ENCODE data around the gene HBM.
"Not testable (repeated sequence)": the region's sequence is repeated elsewhere in the genome, so short reads cannot be mapped to it uniquely, and the experiment has no call there.

The HBM gene

DNA sequence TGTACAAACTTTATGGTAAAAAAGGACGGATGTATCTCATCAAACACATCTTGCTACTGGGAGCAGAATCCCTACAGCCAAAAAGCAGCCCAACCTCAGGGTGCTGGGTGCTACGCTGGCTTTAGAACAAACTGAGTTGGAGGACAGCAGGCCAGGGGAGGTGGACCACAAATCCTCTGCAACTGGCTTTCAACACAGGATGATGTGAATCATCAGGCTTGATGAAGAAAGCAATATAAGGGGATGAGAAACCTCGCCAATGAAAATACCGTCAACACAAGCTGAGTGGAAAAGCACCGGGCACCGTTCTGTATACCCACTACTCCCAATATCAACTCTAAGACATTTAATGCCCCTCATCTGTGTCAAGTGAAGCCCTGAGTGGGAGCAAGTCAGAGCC lies 28.7 kb downstream of the HBM start:
- no peak for DNase-seq (ENCODE audit: low spot score)
- TF ChIP-seq, protein P1, sequence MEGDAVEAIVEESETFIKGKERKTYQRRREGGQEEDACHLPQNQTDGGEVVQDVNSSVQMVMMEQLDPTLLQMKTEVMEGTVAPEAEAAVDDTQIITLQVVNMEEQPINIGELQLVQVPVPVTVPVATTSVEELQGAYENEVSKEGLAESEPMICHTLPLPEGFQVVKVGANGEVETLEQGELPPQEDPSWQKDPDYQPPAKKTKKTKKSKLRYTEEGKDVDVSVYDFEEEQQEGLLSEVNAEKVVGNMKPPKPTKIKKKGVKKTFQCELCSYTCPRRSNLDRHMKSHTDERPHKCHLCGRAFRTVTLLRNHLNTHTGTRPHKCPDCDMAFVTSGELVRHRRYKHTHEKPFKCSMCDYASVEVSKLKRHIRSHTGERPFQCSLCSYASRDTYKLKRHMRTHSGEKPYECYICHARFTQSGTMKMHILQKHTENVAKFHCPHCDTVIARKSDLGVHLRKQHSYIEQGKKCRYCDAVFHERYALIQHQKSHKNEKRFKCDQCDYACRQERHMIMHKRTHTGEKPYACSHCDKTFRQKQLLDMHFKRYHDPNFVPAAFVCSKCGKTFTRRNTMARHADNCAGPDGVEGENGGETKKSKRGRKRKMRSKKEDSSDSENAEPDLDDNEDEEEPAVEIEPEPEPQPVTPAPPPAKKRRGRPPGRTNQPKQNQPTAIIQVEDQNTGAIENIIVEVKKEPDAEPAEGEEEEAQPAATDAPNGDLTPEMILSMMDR (IDR thresholded peaks at IDR 0.05; ENCODE audit: extremely low read depth, insufficient read depth, missing control alignments) = no peak
- in situ Hi-C loops (cut with MboI; ENCODE audit: low pct_unique_long_range_greater_than_20kb, low sequenced_read_pairs, unreplicated experiment) = no loop called here

DNA sequence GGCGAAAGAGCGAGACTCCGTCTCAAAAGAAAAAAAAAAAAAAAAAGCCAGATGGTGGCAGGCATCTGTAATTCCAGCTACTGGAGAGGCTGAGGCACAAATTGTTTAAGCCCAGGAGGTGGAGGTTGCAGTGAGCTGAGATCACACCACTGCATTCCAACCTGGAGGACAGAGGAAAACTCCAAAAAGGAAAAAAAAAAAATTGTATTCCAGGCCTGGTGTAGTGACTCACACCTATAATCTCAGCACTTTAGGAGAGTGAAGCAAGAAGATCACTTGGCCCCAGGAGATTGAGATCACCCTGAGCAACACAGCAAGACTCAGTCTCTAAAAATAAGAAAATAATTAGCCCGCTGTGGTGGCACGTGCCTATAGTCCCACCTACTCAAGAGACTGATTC lies 34.6 kb downstream of the HBM start:
- TF ChIP-seq, protein P1 (IDR thresholded peaks at IDR 0.05; ENCODE audit: extremely low read depth, insufficient read depth, missing control alignments) = no peak
- in situ Hi-C loops (cut with MboI; ENCODE audit: low pct_unique_long_range_greater_than_20kb, low sequenced_read_pairs, unreplicated experiment) = no loop called here
- no peak for DNase-seq (ENCODE audit: low spot score)

DNA sequence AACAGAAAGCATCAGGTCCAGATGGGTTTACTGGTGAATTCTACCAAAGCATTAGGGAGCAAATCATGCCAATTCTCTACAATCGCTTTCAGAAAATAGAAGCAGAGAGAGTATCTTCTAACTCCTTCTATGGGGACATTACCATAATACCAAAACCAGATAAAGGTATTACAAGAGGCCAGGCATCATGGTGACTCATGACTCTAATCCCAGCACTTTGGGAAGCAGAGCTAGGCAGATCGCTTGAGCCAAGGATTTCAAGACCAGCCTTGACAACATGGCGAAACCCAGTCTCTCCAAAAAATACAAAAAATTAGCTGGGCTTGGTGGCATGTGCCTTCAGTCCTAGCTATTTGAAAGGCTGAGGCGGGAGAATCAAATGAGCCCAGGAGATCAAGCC lies 37.5 kb downstream of the HBM start:
- TF ChIP-seq, protein P1 (IDR thresholded peaks at IDR 0.05; ENCODE audit: extremely low read depth, insufficient read depth, missing control alignments) = no peak
- DNase-seq (ENCODE audit: low spot score) = no peak
- in situ Hi-C loops (cut with MboI; ENCODE audit: low pct_unique_long_range_greater_than_20kb, low sequenced_read_pairs, unreplicated experiment) = no loop called here

DNA sequence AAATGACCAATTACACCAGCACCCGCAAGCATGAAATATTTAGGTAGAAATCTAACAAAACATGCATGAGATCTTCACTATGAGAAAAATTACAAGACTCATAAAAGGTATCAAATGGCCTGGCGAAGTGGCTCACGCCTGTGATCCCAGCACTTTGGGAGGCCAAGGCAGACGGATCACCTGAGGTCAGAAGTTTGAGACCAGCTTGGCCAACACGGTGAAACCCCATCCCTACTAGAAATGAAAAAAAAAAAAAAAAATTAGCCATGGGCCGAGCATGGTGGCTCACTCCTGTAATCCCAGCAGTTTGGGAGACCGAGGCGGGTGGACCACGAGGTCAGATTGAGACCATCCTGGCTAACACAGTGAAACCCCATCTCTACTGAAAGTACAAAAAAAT lies 38.3 kb downstream of the HBM start:
- DNase-seq (ENCODE audit: low spot score); in situ Hi-C loops (cut with MboI; ENCODE audit: low pct_unique_long_range_greater_than_20kb, low sequenced_read_pairs, unreplicated experiment): not testable (repeated sequence)

DNA sequence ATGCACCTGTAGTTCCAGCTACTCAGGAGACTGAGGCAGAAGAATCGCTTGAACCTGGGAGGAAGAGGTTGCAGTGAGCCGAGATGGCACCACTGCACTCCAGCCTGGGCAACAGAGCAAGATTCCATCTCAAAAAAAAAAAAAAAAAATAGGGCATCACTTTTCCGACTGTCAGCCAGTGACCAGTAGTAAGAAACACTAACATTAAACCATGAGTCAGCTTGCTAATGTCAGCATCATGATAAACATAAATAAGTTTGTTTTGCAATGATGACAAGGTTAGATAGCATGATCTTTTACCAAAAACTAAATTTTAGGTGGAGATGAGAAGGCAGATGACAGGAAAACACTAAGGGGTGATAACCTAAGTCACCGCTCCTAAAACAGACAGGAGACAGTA lies 43.6 kb downstream of the HBM start:
- DNase-seq (ENCODE audit: low spot score); in situ Hi-C loops (cut with MboI; ENCODE audit: low pct_unique_long_range_greater_than_20kb, low sequenced_read_pairs, unreplicated experiment): not testable (repeated sequence)

DNA sequence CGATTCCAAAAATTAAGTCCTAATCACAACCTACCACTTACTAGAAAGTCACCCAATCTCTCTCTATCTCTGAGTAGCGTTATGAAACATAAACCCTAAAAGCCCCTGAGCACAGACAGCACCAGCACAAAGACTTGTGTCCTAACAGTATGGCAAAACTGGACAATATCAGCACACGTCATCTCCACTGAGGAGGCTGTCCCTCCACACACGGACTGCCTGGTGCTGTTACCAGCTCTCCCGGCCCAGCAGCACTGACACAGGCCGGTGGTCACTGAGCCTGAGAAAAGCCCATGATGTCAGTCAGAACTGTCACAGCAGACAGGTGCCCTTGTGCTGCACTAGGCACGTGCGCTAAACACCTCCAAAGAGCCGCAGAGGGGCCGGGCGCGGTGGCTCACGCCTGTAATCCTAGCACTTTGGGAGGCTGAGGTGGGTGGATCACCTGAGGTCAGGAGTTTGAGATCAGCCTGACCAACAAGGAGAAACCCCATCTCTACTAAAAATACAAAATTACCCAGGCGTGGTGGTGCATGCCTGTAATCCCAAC lies 45.9 kb downstream of the HBM start:
- in situ Hi-C loops (cut with MboI; ENCODE audit: low pct_unique_long_range_greater_than_20kb, low sequenced_read_pairs, unreplicated experiment); DNase-seq (ENCODE audit: low spot score): not testable (repeated sequence)

DNA sequence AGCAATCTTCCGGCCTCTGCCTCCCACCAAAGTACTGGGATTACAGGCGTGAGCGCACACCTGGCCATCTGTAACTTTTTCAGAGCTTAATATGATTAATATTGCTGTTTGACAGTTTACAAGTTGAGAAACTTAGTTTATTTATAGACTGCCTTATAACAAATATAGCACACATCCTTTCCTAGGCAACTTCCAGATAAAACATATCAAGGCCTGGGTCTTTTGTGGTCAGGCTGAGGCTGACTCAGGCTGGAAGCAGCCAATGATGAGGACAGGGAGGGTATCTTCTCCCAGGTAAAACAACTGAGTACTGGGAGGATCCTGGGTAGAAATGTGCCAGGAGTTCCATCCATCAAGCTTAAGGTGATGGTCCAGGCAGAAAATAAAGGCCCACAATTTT lies 47.2 kb downstream of the HBM start:
- TF ChIP-seq, protein P1 (IDR thresholded peaks at IDR 0.05; ENCODE audit: extremely low read depth, insufficient read depth, missing control alignments) = no peak
- in situ Hi-C loops (cut with MboI; ENCODE audit: low pct_unique_long_range_greater_than_20kb, low sequenced_read_pairs, unreplicated experiment) = no loop called here

More for the DNA sequence above, 47.2 kb downstream of the HBM start:
- DNase-seq (ENCODE audit: low spot score) = no peak
